Endothelial cell of umbilical vein (primary cell): ENCODE data around the gene KRT6A. TPM values are rescaled to one million over a fixed set of nuclear protein-coding genes. Genes with fewer than 3 reads are reported as not detected.

Source experiments
- BruUV-seq: library from RNA; stranded (reverse); fragments of 400-500 nt; replicated peaks from 2 replicates; lab custom pipeline; 2021; lab: Mats Ljungman, UMichigan
- CTCF ChIA-PET: fragments of 300-600, 350-600 bp; sonication (Branson Sonifier 250); formaldehyde crosslinking; loops from one replicate; lab custom pipeline; 2021; ENCODE audit warnings: antibody characterized with exemption, inconsistent platforms; lab: Charles Lee
- POLR2A ChIA-PET: fragments of 300-600, 350-600 bp; sonication (Branson Sonifier 250); formaldehyde crosslinking; loops from one replicate; lab custom pipeline; 2021; ENCODE audit warnings: antibody characterized with exemption, inconsistent platforms; lab: Charles Lee
- DNase-seq: peaks from one replicate; pipeline ENCODE4 v3.0.0-alpha.2; 2011; ENCODE audit warnings: low read depth, low spot score
- FAIRE-seq: peaks from 2 replicates; lab custom pipeline; 2011; peaks lifted over from hg19 to GRCh38; lab: Jason Lieb, UNC
- H2AFZ ChIP-seq: 2 replicates; pipeline ENCODE4 v1.6.0; 2012; ENCODE audit warnings: low read depth, low read length, control low read depth, inconsistent platforms
- H3K27ac ChIP-seq: 2 replicates; pipeline ENCODE4 v1.5.1; 2011; ENCODE audit warnings: low read depth, mild to moderate bottlenecking, control low read depth, low read length, moderate library complexity; ENCODE audit not compliant: insufficient read depth
- H3K27me3 ChIP-seq, 2 experiments: 2 replicates each; pipeline versions ENCODE4 v1.6.0 to v1.6.1; 2011; ENCODE audit warnings: low read length in 2 of 2, mixed read lengths in 1 of 2; ENCODE audit not compliant: control insufficient read depth in 2 of 2, insufficient read depth in 2 of 2
- H3K36me3 ChIP-seq, 2 experiments: 2 replicates in 1 of 2; 3 replicates in 1 of 2; pipeline ENCODE4 v1.5.1; 2011; ENCODE audit warnings: low read length in 2 of 2, mild to moderate bottlenecking in 1 of 2, moderate library complexity in 1 of 2; ENCODE audit not compliant: control insufficient read depth in 2 of 2, insufficient read depth in 2 of 2; ENCODE audit errors: extremely low read depth in 1 of 2
- H3K4me1 ChIP-seq: 3 replicates; pipeline ENCODE4 v1.5.1; 2011; ENCODE audit warnings: mild to moderate bottlenecking, low read length; ENCODE audit not compliant: control insufficient read depth, insufficient read depth; ENCODE audit errors: extremely low read depth
- H3K4me2 ChIP-seq: 2 replicates; pipeline ENCODE4 v1.6.1; 2011; ENCODE audit warnings: low read length, control low read depth, mixed read lengths; ENCODE audit not compliant: insufficient read depth
- H3K4me3 ChIP-seq, 3 experiments: fragments of 200-600 bp in 1 of 3; sonication (generic), shearing (Covaris generic) in 1 of 3; replicated peaks in 1 of 3; 2 replicates each; pipeline ENCODE4 v1.5.1; 2011 to 2016; ENCODE audit warnings: control low read depth in 3 of 3, low read length in 3 of 3, mild to moderate bottlenecking in 2 of 3, inconsistent platforms in 1 of 3, low read depth in 1 of 3, moderate library complexity in 1 of 3; ENCODE audit not compliant: insufficient read depth in 1 of 3
- H3K79me2 ChIP-seq: 2 replicates; pipeline ENCODE4 v1.6.0; 2012; ENCODE audit warnings: low read length, inconsistent platforms; ENCODE audit not compliant: control insufficient read depth, insufficient read depth
- H3K9ac ChIP-seq: replicated peaks from 2 replicates; pipeline ENCODE3; 2011; ENCODE audit warnings: low read length, control low read depth; ENCODE audit not compliant: insufficient read depth; ENCODE audit errors: extremely low read depth
- H3K9me1 ChIP-seq: replicated peaks from 3 replicates; pipeline ENCODE4 v1.6.0; 2011; ENCODE audit warnings: mild to moderate bottlenecking, low read length; ENCODE audit not compliant: control insufficient read depth, insufficient read depth; ENCODE audit errors: extremely low read depth
- H3K9me3 ChIP-seq: replicated peaks from 2 replicates; pipeline ENCODE4 v1.5.1; 2012; ENCODE audit warnings: low read length, inconsistent platforms; ENCODE audit not compliant: control insufficient read depth, insufficient read depth
- H4K20me1 ChIP-seq: replicated peaks from 2 replicates; pipeline ENCODE3; 2011; ENCODE audit warnings: mild to moderate bottlenecking, low read length; ENCODE audit not compliant: control insufficient read depth, insufficient read depth; ENCODE audit errors: extremely low read depth
- EZH2 ChIP-seq: IDR thresholded peaks from 2 replicates; pipeline ENCODE4 v1.6.1; 2012; ENCODE audit warnings: borderline replicate concordance, low read depth, mild to moderate bottlenecking, moderate library complexity, low read length, inconsistent platforms; ENCODE audit not compliant: severe bottlenecking
- FOS ChIP-seq: IDR thresholded peaks from 2 replicates; pipeline ENCODE4 v1.6.1; 2011; ENCODE audit warnings: mild to moderate bottlenecking, low read length, moderate library complexity, borderline replicate concordance; ENCODE audit not compliant: insufficient read depth
- GATA2 ChIP-seq: IDR thresholded peaks from 2 replicates; pipeline ENCODE4 v1.7.0; 2011; ENCODE audit warnings: low read depth, mild to moderate bottlenecking, moderate library complexity, mixed read lengths, low read length; ENCODE audit not compliant: insufficient read length, insufficient read depth
- JUN ChIP-seq: IDR thresholded peaks from 2 replicates; pipeline ENCODE4 v1.6.1; 2011; ENCODE audit warnings: borderline replicate concordance, low read depth; ENCODE audit not compliant: insufficient read length, insufficient read depth
- MYC ChIP-seq: IDR thresholded peaks from one replicate; pipeline ENCODE4 v1.6.1; 2011; ENCODE audit warnings: mild to moderate bottlenecking, low read depth, low read length
- POLR2A ChIP-seq: IDR thresholded peaks from 2 replicates; pipeline ENCODE4 v1.6.1; 2012; ENCODE audit warnings: low read depth, mild to moderate bottlenecking, control low read depth, low read length
- POLR2AphosphoS5 ChIP-seq: IDR thresholded peaks from 2 replicates; pipeline ENCODE4 v1.6.1; 2012; ENCODE audit warnings: low read depth, mild to moderate bottlenecking, control low read depth, low read length, moderate library complexity; ENCODE audit not compliant: insufficient read depth
- dilution Hi-C: fragments of 300-500 bp; cut with MboI; formaldehyde crosslinking; loops from one replicate; pipeline ENCODE4 v1.15.0; 2019; ENCODE audit warnings: low sequenced_read_pairs; ENCODE audit not compliant: extremely low pct_ligation_motif_present
- intact Hi-C: fragments of 100-400 bp; cut with micrococcal nuclease; formaldehyde crosslinking; loops from one replicate; pipeline ENCODE4 v1.10.0; 2022
- polyA plus RNA-seq, 4 experiments: library from polyadenylated mRNA; depleted of rRNA in 3 of 4; stranded (reverse) in 3 of 4; unstranded in 1 of 4; fragments of >200 nt; gene quantifications; 2 replicates each; pipeline versions ENCODE4 v1.2.1 to v1.2.3, GENCODE V29; 2011 to 2012; ENCODE audit warnings: missing spikeins in 1 of 4
- total RNA-seq: library from RNA; stranded (reverse); gene quantifications from 2 replicates; pipeline ENCODE4 v1.2.3, GENCODE V29; 2021
- TF ChIP-seq, protein P1 (sequence below): IDR thresholded peaks from 2 replicates; pipeline ENCODE4 v1.6.1; 2011; ENCODE audit not compliant: insufficient read depth, insufficient read length
- TF ChIP-seq, protein P2 (sequence below), 2 donors: IDR thresholded peaks; 1 replicate in 1 of 2; 2 replicates in 1 of 2; pipeline ENCODE4 v1.5.1; 2011; ENCODE audit warnings: low read length in 2 of 2, mild to moderate bottlenecking in 2 of 2, moderate library complexity in 2 of 2, control low read depth in 1 of 2, inconsistent platforms in 1 of 2, low read depth in 1 of 2; ENCODE audit not compliant: insufficient read depth in 1 of 2; ENCODE audit errors: extremely low read depth in 1 of 2

The KRT6A gene
- total and polyA plus RNA-seq, 2 donors (not counting 3 experiments of a cell fraction or from before 2014, with no cell fraction given), result 0.64 TPM; not detected in 1

DNA sequence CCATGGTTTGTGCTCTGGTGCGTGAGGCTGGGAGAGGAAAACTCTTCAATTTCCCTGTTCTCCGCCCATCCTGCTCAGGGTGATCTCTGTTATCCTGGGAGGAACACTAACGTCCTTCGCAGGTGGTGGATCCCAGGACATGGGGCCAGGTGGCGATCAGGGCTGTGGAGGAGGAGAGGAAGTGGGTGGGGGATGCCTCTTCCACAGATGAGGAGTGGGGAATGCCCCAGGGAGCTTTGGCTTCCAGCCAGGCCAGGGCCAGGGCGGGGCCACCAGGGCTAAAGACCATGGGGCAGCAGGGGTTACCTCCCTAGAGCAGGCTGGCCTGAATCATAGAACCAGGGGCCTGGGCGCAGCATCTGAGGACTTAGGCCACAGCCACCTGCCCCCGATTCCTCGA, 55.5 kb downstream of the KRT6A start:
- intact Hi-C loops, result no loop called here
- Histone ChIP-seq H3K36me3 (no peaks in the 10 kb centered on the region), H3K9me3 (no peaks in the 10 kb centered on the region), H3K9ac (no peak overlapping the region), H3K4me1 (no peaks in the 10 kb centered on the region), H2AFZ (no peak overlapping the region), H3K27ac (no peak overlapping the region), H4K20me1 (no peaks in the 10 kb centered on the region), H3K4me2 (no peak overlapping the region), H3K27me3 (peaks cover 0 to 3% of the 10 kb centered on the region in 2 experiments), H3K9me1 (no peaks in the 10 kb centered on the region), H3K4me3 (no peak overlapping the region), H3K79me2 (no peaks in the 10 kb centered on the region)
- FAIRE-seq (no peak), DNase-seq (no peak)
- no TSS peak for BruUV-seq
- no peak for TF ChIP-seq POLR2A
- TF ChIP-seq POLR2AphosphoS5, result no peak
- TF ChIP-seq EZH2, result no peak
- TF ChIP-seq GATA2, result no peak
- TF ChIP-seq JUN, result no peak
- no peak for TF ChIP-seq FOS
- TF ChIP-seq, protein P1, sequence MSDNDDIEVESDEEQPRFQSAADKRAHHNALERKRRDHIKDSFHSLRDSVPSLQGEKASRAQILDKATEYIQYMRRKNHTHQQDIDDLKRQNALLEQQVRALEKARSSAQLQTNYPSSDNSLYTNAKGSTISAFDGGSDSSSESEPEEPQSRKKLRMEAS, result no peak
- TF ChIP-seq, protein P2, sequence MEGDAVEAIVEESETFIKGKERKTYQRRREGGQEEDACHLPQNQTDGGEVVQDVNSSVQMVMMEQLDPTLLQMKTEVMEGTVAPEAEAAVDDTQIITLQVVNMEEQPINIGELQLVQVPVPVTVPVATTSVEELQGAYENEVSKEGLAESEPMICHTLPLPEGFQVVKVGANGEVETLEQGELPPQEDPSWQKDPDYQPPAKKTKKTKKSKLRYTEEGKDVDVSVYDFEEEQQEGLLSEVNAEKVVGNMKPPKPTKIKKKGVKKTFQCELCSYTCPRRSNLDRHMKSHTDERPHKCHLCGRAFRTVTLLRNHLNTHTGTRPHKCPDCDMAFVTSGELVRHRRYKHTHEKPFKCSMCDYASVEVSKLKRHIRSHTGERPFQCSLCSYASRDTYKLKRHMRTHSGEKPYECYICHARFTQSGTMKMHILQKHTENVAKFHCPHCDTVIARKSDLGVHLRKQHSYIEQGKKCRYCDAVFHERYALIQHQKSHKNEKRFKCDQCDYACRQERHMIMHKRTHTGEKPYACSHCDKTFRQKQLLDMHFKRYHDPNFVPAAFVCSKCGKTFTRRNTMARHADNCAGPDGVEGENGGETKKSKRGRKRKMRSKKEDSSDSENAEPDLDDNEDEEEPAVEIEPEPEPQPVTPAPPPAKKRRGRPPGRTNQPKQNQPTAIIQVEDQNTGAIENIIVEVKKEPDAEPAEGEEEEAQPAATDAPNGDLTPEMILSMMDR (IDR thresholded peaks at IDR 0.05; ENCODE audit: extremely low read depth in 1 of 2, insufficient read depth in 1 of 2, low read depth in 1 of 2, low read length in 2 of 2), result no peak
- TF ChIP-seq MYC, result no peak
- ChIA-PET CTCF (no interaction called here), POLR2A (no interaction called here)
- dilution Hi-C loops, result no loop called here

Other genes starting within 250 kb of the KRT6A start
- not detected in 2 replicates for gene KRT86, start 218.6 kb downstream of the KRT6A start, total RNA-seq
- not detected in 2 replicates for gene KRT86, start 218.6 kb downstream of the KRT6A start, polyA plus RNA-seq
- gene KRT81, start 201.7 kb downstream of the KRT6A start, total RNA-seq, result not detected in 2 replicates
- not detected in 2 replicates for gene KRT81, start 201.7 kb downstream of the KRT6A start, polyA plus RNA-seq
- gene KRT83, start 171.9 kb downstream of the KRT6A start, total RNA-seq, result not detected in 2 replicates
- not detected in 2 replicates for gene KRT83, start 171.9 kb downstream of the KRT6A start, polyA plus RNA-seq
- not detected in 2 replicates for gene KRT85, start 125.8 kb downstream of the KRT6A start, total RNA-seq
- not detected in 2 replicates for gene KRT85, start 125.8 kb downstream of the KRT6A start, polyA plus RNA-seq
- not detected in 2 replicates for gene KRT84, start 107.6 kb downstream of the KRT6A start, total RNA-seq
- not detected in 2 replicates for gene KRT84, start 107.6 kb downstream of the KRT6A start, polyA plus RNA-seq
- gene KRT82, start 86.9 kb downstream of the KRT6A start, total RNA-seq, result not detected in 2 replicates
- gene KRT82, start 86.9 kb downstream of the KRT6A start, polyA plus RNA-seq, result not detected in 2 replicates
- not detected in 2 replicates for gene KRT75, start 58.9 kb downstream of the KRT6A start, total RNA-seq
- not detected in 2 replicates for gene KRT75, start 58.9 kb downstream of the KRT6A start, polyA plus RNA-seq
- gene KRT6B, start 41.1 kb downstream of the KRT6A start, total RNA-seq, result not detected in 2 replicates
- gene KRT6B, start 41.1 kb downstream of the KRT6A start, polyA plus RNA-seq, result 0.03 TPM in 1 of 2 replicates, not detected in the other
- gene KRT6C, start 19.5 kb downstream of the KRT6A start, total RNA-seq, result not detected in 2 replicates
- not detected in 2 replicates for gene KRT6C, start 19.5 kb downstream of the KRT6A start, polyA plus RNA-seq
- 0.72 and 0.86 TPM in 2 replicates for gene KRT5, start 27.1 kb upstream of the KRT6A start, total RNA-seq
- gene KRT5, start 27.1 kb upstream of the KRT6A start, polyA plus RNA-seq, result 0.21 and 0.32 TPM in 2 replicates
- not detected in 2 replicates for gene KRT71, start 59.9 kb upstream of the KRT6A start, total RNA-seq
- gene KRT71, start 59.9 kb upstream of the KRT6A start, polyA plus RNA-seq, result not detected in 2 replicates
- gene KRT74, start 80.6 kb upstream of the KRT6A start, total RNA-seq, result not detected in 2 replicates
- gene KRT74, start 80.6 kb upstream of the KRT6A start, polyA plus RNA-seq, result not detected in 2 replicates
- gene KRT72, start 108.2 kb upstream of the KRT6A start, total RNA-seq, result not detected in 2 replicates
- not detected in 2 replicates for gene KRT72, start 108.2 kb upstream of the KRT6A start, polyA plus RNA-seq
- gene KRT73, start 125.3 kb upstream of the KRT6A start, total RNA-seq, result not detected in 2 replicates
- gene KRT73, start 125.3 kb upstream of the KRT6A start, polyA plus RNA-seq, result not detected in 2 replicates
- not detected in 2 replicates for gene KRT2, start 159.0 kb upstream of the KRT6A start, total RNA-seq
- not detected in 2 replicates for gene KRT2, start 159.0 kb upstream of the KRT6A start, polyA plus RNA-seq
- gene KRT1, start 187.2 kb upstream of the KRT6A start, total RNA-seq, result not detected in 2 replicates
- not detected in 2 replicates for gene KRT1, start 187.2 kb upstream of the KRT6A start, polyA plus RNA-seq
- not detected in 2 replicates for gene KRT77, start 210.3 kb upstream of the KRT6A start, total RNA-seq
- not detected in 2 replicates for gene KRT77, start 210.3 kb upstream of the KRT6A start, polyA plus RNA-seq